Left lobe of liver (tissue), 2 donors: ENCODE measurements around the gene SOHLH1. TPM values are rescaled to one million over a fixed set of nuclear protein-coding genes. Genes with fewer than 3 reads are reported as not detected.

Source experiments
- ATAC-seq: fragments of 200-7000 bp; cut with Tn5 transposase; one replicate; pipeline ENCODE4 v1.9.1; 2020; ENCODE audit warnings: mild to moderate bottlenecking, moderate library complexity
- DNase-seq: peaks from one replicate; pipeline ENCODE4 v3.0.0-alpha.2; 2020; ENCODE audit warnings: low spot score
- total RNA-seq: library from RNA; stranded (reverse); gene quantifications from one replicate; pipeline ENCODE4 v1.2.1, GENCODE V29; 2021
- donor health status: DM: no; HTN: no; CAD: no; lungs with moderate emphysema.
- donor health status: DM: no; HTN: yes; CAD: no.

Gene SOHLH1
- total RNA-seq, 1 donor from 2014 or later = not detected

- ATAC-seq (no peak), DNase-seq (no peak)
These were observed 32.2 kb upstream of the SOHLH1 start for GRCh38 chr9:135731454-135731853.

GRCh38 chr9:135729480-135729879 lies 30.2 kb upstream of the SOHLH1 start:
- ATAC-seq = no peak

GRCh38 chr9:135728436-135729110 lies 29.3 kb upstream of the SOHLH1 start:
- ATAC-seq = no peak
- no peak for DNase-seq

More at GRCh38 chr9:135729480-135729879, 30.2 kb upstream of the SOHLH1 start:
- DNase-seq = no peak

GRCh38 chr9:135727257-135727875 lies 28.1 kb upstream of the SOHLH1 start:
- DNase-seq = no peak
- no peak for ATAC-seq

DNA sequence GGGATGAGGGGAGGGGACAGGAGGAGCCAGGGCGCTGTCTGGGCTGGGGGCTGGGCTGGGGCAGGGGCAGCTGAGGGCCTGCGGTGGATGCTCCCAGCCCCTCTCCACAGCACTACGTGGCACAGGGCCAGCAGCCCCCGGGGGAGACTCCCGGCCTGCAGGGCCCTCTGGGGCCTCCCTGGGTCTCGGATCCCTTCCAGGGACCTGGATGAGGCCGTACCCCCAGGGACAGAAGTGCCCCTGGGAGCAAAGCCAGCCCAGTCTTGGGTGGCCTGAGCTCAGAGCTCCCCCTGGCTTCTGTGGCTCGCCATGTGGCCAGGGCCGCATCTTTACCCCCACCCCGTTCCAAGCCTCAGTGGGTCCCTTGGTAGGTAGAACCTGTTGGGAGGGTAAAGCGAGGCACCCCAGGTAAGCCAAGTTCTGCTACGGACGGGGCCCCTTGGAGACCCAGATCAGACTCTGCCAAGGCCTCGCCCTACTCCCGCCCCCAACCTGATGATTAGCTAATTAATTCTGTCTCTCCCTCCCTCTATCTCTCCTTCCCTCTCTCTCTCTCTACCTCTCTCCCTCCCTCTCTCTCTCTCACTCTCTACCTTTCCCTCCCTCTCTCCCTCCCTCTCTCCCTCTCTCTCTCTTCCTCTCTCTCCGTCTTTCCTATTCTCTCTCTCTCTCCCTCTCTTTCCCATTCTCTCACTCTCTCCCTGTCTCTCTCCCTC lies 27.0 kb upstream of the SOHLH1 start:
- ATAC-seq = no peak
- DNase-seq = no peak

DNA sequence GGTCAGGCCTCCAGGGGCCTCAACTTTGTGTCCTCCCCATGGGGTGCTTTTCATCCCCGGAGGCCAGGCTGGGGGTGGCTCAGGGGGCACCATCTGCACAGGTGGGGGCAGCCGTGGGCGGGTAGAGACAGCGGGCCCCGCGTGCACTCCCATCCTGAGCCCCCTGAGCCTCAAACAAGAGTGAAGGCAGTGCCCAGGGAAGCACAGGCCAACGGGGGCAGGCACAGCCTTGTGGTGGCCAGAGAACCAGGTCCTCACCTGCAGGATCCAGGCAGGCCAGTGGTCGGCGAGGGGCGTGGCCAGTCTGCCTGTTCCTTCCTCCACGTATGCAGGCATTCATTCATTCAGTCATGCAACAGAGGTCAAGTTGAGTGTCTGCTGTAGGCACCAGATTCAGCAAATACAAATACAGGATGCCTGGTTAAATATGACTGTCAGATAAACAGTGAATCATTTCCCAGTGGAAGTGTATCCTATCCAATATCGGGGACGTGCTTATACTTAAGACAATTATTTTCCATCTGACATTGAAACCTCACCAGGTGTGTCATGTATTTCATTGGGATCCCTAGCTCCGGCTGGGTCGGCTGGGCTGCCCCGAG lies 25.0 kb upstream of the SOHLH1 start:
- ATAC-seq (no peak), DNase-seq (no peak)

- DNase-seq = no peak
- no peak for ATAC-seq
These were observed 23.1 kb upstream of the SOHLH1 start for GRCh38 chr9:135722365-135722764.

DNA sequence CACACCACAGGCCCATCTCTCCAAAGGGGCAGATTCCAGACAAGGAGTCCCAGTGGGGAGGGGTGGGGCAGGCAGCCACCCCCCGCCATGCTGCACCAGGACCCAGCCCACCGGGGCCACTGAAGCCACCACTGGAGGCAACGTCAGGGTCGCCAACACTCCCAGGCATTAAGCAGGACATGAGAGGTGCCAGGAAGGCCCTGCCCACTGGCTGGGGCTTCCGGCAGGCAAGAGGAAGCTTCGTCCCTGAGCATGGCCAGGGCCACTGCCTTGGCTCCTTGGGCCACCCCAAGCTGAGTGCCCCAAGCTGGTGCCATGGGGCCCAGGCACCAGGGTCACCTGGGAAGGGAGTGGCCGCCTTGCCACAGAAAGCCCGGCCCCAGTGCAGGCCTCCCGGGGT lies 20.2 kb upstream of the SOHLH1 start:
- no peak for ATAC-seq
- no peak for DNase-seq

- ATAC-seq (no peak), DNase-seq (no peak)
These were observed 19.3 kb upstream of the SOHLH1 start for GRCh38 chr9:135718616-135719015.

DNA sequence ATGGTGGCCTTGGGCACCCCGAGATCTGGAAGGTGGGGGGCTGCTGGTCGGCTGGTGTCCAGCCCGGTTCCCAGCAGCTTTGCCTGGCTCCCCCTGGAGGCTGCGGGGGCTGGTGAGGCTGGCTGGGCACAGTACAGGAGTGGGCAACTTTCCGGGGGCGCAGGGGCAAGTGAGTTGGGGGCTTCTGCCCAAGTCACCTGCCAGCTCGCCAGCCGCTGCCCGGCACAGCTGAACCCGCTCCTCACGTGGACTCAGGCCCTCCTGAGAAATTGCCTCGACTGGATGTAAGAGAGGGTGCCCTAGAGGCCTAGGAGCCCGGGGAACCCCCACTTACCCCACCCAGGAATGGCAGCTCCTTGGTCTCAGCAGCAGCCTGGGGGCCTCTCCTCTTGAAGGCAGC lies 18.1 kb upstream of the SOHLH1 start:
- no peak for DNase-seq
- ATAC-seq = no peak

GRCh38 chr9:135716045-135716444 lies 16.8 kb upstream of the SOHLH1 start:
- ATAC-seq = no peak

GRCh38 chr9:135715056-135715595 lies 15.8 kb upstream of the SOHLH1 start:
- ATAC-seq = no peak
- DNase-seq = no peak

More at GRCh38 chr9:135716045-135716444, 16.8 kb upstream of the SOHLH1 start:
- DNase-seq = no peak

DNA sequence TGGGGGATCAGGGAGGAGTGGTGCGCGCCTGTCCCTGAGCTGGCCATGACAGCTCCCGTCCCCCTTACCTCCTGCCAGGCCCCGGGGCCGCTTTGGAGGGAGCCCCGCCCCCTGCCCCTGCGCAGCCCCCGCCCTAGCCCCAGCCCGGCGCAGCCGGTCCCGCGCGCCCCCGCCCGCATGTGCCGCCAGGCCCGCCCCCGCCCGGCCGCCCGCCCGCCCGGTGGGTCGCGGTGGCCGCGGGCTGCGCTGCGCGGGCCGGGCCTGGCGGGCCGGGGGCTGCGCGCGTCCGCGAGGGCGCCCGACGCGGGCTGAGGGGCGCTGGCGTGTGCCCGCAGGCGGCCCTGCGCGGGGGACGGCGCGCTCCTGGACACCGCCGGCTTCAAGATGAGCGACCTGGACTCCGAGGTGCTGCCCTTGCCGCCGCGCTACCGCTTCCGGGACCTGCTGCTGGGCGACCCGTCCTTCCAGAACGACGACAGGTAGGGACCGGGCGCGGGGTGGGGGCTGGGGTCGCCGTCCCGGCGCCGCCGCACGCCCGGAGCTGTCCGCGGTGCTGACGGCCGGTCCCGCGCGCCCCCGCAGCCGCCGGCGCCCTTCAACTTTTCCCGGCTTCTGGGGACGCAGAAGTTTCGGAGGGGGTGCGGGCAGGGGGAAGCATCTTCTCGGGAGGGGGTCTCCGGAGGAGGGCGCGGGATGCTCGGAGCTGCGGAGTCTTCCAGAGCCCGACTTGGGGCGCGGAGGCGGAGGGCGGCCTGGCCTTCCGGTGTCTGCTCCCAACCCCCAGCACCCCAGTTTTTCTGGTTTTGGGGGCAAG lies 15.2 kb upstream of the SOHLH1 start:
- no peak for DNase-seq
- ATAC-seq = peak; percentile 23

- DNase-seq = no peak
These were observed 13.5 kb upstream of the SOHLH1 start for GRCh38 chr9:135712613-135713295.

GRCh38 chr9:135711881-135712280 lies 12.6 kb upstream of the SOHLH1 start:
- no peak for DNase-seq
- no peak for ATAC-seq

More at GRCh38 chr9:135712613-135713295, 13.5 kb upstream of the SOHLH1 start:
- no peak for ATAC-seq

DNA sequence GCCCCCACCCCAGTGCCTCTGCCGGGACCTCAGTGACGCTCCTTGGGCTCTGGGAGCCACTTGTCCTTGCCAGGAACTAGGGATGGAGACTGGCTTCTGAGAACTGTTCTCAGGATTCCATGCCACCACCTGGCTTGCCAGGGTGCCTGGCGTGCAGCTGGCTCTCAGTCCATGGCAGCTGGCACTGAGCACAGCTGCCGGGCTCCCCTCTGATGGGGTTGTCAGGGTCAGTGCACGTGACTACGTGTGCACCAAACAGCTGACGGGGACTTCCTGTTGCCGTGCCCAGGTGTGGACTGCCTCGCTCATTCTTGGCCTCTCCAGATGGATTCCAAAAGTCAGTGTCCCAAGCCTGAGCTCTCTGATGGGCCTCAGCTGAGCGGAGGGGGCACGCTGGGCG lies 12.1 kb upstream of the SOHLH1 start:
- no peak for DNase-seq
- no peak for ATAC-seq

GRCh38 chr9:135708164-135708563 lies 8.9 kb upstream of the SOHLH1 start:
- ATAC-seq (no peak), DNase-seq (no peak)

DNA sequence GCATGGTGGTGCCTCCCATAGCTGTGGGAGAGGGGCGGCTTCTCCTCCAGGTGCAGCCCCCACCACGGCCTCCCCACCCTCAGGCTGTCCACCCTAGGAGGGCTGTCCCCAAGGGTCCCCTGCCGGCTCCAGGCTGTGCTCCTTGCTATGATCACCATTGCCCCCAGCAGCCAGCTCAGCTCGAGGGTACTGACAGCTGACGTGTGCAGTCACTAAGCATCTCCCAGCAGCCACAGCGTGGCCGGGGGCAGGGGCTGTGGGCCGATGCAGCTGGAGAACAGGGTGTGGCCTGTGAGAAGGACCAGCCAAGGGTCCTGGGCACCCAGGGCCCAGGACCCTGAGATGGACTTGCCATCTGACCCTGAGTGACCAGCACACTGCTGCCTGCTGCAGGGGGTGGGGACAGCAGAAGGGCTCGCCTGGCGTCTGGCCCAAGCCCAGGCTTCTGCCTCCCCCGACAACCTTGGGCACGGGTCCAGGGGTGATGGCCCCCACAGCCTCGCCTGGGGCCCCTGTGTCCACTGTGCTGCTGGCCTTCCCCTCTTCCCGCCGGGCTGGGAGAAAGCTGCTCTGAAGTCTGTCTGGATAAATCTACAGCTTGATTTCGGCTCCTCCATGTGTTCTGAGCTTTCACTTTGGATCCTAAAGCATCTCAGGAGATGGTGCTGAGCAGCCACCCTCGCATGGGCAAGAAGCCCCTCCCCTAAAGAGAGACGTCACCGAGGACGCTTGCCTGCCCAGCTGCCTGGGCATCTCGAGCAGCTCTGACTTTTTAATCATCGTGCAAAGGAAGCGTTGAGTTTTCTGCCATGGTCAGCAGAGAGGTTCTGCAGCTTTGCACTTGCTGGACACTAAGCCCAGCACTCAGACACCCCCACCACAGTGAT lies 8.2 kb upstream of the SOHLH1 start:
- no peak for DNase-seq
- ATAC-seq = no peak

- DNase-seq (no peak), ATAC-seq (no peak)
These were observed 7.0 kb upstream of the SOHLH1 start for GRCh38 chr9:135706288-135706687.
